ENCODE data around the gene USP11. TPM values are rescaled to one million over a fixed set of nuclear protein-coding genes. Genes with fewer than 3 reads are reported as not detected.

USP11 gene
- total RNA-seq, 1 experiment from 2014 or later = 61.2 TPM

DNA sequence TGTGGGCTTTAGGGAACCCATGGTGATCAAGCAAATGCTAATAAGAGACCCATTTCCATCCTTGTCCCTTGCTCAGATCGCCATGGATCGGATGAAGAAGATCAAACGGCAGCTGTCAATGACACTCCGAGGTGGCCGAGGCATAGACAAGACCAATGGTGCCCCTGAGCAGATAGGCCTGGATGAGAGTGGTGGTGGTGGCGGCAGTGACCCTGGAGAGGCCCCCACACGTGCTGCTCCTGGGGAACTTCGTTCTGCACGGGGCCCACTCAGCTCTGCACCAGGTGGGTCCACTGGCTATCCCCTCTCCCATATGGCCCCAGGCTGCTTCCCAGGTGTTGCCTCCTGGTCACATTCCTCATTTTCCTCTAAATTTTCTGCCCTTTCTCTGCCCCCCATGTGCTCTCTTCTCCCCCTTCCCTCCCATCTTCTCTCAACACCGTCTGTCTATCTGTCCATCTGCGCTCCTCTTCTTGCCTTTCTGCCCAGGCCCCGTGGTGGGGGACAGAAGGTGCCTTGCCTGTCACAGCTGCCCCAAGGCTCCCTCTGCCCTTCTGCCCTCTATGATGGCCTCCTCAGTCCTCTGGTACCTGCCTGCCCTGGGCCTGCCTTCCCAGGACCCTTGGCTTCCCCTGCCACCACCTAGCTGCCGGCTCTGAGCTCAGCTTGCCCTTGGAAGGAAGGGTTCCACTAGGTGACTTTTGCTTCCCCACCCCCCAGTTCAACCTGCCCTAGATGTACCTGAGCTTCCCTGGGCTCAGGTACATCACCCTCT lies 9.1 kb upstream of the USP11 start:
- Histone ChIP-seq H3K4me3 (ENCODE audit: low read depth, low read length) (no peak overlapping the region), H3K36me3 (ENCODE audit: control insufficient read depth, insufficient read depth, low read length) (peaks cover 2% of the 10 kb centered on the region; the same call in 1 of the 2 replicates), H3K4me1 (no peaks in the 10 kb centered on the region), H3K9me3 (no peaks in the 10 kb centered on the region), H3K27me3 (replicated peaks; ENCODE audit: control insufficient read depth, insufficient read depth, low read length) (no peaks in the 10 kb centered on the region)
- no peak for DNase-seq
- H3K27ac Mint-ChIP-seq (ENCODE audit: unreplicated experiment) = no peak overlapping the region
- no TSS peak for BruUV-seq (replicated peaks)
- intact Hi-C loops (cut with micrococcal nuclease; ENCODE audit: unreplicated experiment) = no loop called here
- no peak overlapping the region for H3K4me3 Mint-ChIP-seq (ENCODE audit: unreplicated experiment)
- no peaks in the 10 kb centered on the region for H3K27me3 Mint-ChIP-seq (ENCODE audit: insufficient read depth, unreplicated experiment)
- TF ChIP-seq, protein P1, sequence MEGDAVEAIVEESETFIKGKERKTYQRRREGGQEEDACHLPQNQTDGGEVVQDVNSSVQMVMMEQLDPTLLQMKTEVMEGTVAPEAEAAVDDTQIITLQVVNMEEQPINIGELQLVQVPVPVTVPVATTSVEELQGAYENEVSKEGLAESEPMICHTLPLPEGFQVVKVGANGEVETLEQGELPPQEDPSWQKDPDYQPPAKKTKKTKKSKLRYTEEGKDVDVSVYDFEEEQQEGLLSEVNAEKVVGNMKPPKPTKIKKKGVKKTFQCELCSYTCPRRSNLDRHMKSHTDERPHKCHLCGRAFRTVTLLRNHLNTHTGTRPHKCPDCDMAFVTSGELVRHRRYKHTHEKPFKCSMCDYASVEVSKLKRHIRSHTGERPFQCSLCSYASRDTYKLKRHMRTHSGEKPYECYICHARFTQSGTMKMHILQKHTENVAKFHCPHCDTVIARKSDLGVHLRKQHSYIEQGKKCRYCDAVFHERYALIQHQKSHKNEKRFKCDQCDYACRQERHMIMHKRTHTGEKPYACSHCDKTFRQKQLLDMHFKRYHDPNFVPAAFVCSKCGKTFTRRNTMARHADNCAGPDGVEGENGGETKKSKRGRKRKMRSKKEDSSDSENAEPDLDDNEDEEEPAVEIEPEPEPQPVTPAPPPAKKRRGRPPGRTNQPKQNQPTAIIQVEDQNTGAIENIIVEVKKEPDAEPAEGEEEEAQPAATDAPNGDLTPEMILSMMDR (IDR thresholded peaks at IDR 0.05; ENCODE audit: insufficient read depth in 1 of 2, low read depth in 1 of 2, low read length in 1 of 2, severe bottlenecking in 1 of 2, unreplicated experiment in 1 of 2) = no peak
- no peaks in the 10 kb centered on the region for H3K9me3 Mint-ChIP-seq (ENCODE audit: unreplicated experiment)
- CTCF ChIA-PET = interaction anchor here (1.3 kb wide), 1 partner anchor 89 kb away, joined by 5 read pairs; no protein-coding TSS in a partner anchor
- POLR2A ChIA-PET = no interaction called here
- H3K36me3 Mint-ChIP-seq (ENCODE audit: insufficient read depth, unreplicated experiment) = peaks cover 56% of the 10 kb centered on the region
- peaks cover 15% of the 10 kb centered on the region for H3K4me1 Mint-ChIP-seq (ENCODE audit: low read depth, unreplicated experiment)

DNA sequence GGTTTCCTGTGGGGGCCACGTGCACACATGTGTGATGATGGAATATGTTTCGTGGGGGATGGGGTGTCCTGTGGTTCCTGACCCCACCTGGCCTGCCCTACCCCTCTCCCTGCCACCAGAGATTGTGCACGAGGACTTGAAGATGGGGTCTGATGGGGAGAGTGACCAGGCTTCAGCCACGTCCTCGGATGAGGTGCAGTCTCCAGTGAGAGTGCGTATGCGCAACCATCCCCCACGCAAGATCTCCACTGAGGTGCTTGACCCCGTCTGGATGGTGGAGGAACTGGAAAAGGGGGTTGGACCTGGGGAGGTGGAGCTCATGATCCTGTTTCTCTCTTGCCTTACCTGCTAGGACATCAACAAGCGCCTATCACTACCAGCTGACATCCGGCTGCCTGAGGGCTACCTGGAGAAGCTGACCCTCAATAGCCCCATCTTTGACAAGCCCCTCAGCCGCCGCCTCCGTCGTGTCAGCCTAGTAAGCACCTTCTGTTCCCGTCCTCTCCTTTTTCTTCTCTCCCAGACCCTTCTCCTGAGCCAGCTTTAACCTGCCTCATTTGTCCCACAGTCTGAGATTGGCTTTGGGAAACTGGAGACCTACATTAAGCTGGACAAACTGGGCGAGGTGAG lies 8.4 kb upstream of the USP11 start:
- POLR2A ChIA-PET = no interaction called here
- Mint-ChIP-seq H3K27me3 (ENCODE audit: insufficient read depth, unreplicated experiment) (no peaks in the 10 kb centered on the region), H3K4me1 (ENCODE audit: low read depth, unreplicated experiment) (peaks cover 12% of the 10 kb centered on the region), H3K9me3 (ENCODE audit: unreplicated experiment) (no peaks in the 10 kb centered on the region), H3K36me3 (ENCODE audit: insufficient read depth, unreplicated experiment) (peaks cover 57% of the 10 kb centered on the region), H3K27ac (ENCODE audit: unreplicated experiment) (no peak overlapping the region), H3K4me3 (ENCODE audit: unreplicated experiment) (no peak overlapping the region)
- BruUV-seq (replicated peaks) = no TSS peak
- Histone ChIP-seq H3K4me1 (no peaks in the 10 kb centered on the region), H3K36me3 (ENCODE audit: control insufficient read depth, insufficient read depth, low read length) (peaks cover 2% of the 10 kb centered on the region; the same call in 1 of the 2 replicates), H3K9me3 (no peaks in the 10 kb centered on the region), H3K27me3 (replicated peaks; ENCODE audit: control insufficient read depth, insufficient read depth, low read length) (no peaks in the 10 kb centered on the region), H3K4me3 (ENCODE audit: low read depth, low read length) (no peak overlapping the region)
- intact Hi-C loops (cut with micrococcal nuclease; ENCODE audit: unreplicated experiment) = no loop called here
- TF ChIP-seq, protein P1 (IDR thresholded peaks at IDR 0.05; ENCODE audit: insufficient read depth in 1 of 2, low read depth in 1 of 2, low read length in 1 of 2, severe bottlenecking in 1 of 2, unreplicated experiment in 1 of 2) = no peak
- no peak for DNase-seq
- CTCF ChIA-PET = interaction anchor here (1.3 kb wide), 1 partner anchor 88 kb away, joined by 5 read pairs; no protein-coding TSS in a partner anchor

DNA sequence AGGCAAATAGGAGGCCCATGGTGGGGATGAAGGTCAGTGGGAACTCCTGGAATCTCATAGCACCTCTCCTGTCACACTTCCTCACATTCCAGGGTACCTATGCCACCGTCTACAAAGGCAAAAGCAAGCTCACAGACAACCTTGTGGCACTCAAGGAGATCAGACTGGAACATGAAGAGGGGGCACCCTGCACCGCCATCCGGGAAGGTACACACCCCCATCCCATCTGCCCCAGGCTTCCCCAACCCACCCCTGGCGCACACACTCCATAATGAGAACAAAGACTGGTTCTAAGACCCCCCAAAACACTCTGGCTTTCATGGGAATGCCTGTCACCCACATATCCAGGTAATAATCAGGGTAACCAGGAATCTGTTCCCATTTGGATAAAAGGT lies 7.9 kb upstream of the USP11 start:
- CTCF ChIA-PET = interaction anchor here (1.3 kb wide), 1 partner anchor 87 kb away, joined by 5 read pairs; no protein-coding TSS in a partner anchor
- H3K36me3 Mint-ChIP-seq (ENCODE audit: insufficient read depth, unreplicated experiment) = peaks cover 56% of the 10 kb centered on the region

More for the DNA sequence above, 7.9 kb upstream of the USP11 start:
- H3K4me1 ChIP-seq = no peaks in the 10 kb centered on the region
- H3K9me3 ChIP-seq = no peaks in the 10 kb centered on the region
- Mint-ChIP-seq H3K9me3 (ENCODE audit: unreplicated experiment) (no peaks in the 10 kb centered on the region), H3K27ac (ENCODE audit: unreplicated experiment) (no peak overlapping the region), H3K4me3 (ENCODE audit: unreplicated experiment) (no peak overlapping the region), H3K27me3 (ENCODE audit: insufficient read depth, unreplicated experiment) (no peaks in the 10 kb centered on the region), H3K4me1 (ENCODE audit: low read depth, unreplicated experiment) (peaks cover 9% of the 10 kb centered on the region)
- no peak overlapping the region for H3K4me3 ChIP-seq (ENCODE audit: low read depth, low read length)
- POLR2A ChIA-PET = no interaction called here
- peaks cover 2% of the 10 kb centered on the region; the same call in 1 of the 2 replicates for H3K36me3 ChIP-seq (ENCODE audit: control insufficient read depth, insufficient read depth, low read length)
- no peak for DNase-seq
- intact Hi-C loops (cut with micrococcal nuclease; ENCODE audit: unreplicated experiment) = no loop called here
- no TSS peak for BruUV-seq (replicated peaks)
- H3K27me3 ChIP-seq (replicated peaks; ENCODE audit: control insufficient read depth, insufficient read depth, low read length) = no peaks in the 10 kb centered on the region
- TF ChIP-seq, protein P1 (IDR thresholded peaks at IDR 0.05; ENCODE audit: insufficient read depth in 1 of 2, low read depth in 1 of 2, low read length in 1 of 2, severe bottlenecking in 1 of 2, unreplicated experiment in 1 of 2) = no peak

All from Caco-2 (cell line).